HG02884 (cell line): Measurements from ENCODE around the gene RAB3B.
"Not testable (repeated sequence)": the region's sequence is repeated elsewhere in the genome, so short reads cannot be mapped to it uniquely, and the experiment has no call there.

Experiments
- ATAC-seq: cut with Tn5 transposase; IDR thresholded peaks from one replicate; pipeline ENCODE4 v1.9.1; 2021; ENCODE audit warnings: mild to moderate bottlenecking, moderate library complexity; ENCODE audit not compliant: unreplicated experiment

RAB3B gene

DNA sequence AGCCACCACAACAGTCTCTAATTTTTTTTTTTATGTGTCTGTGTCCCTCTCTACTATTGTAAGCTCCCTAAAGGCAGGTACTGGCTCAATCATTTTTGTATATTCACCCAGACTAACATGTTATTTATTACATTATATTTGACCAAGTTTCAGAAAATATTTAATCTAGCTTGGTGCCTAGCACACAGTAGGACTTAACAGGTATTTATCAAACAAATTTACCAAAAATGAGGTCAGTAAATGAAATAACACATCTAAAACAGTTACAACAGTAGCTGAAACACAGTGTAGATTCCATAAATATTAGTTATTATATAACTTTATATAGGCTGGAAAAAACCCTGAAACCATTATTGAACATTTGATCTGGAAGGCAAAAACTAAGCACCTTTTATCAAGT is 114.7 kb downstream of the RAB3B start:
- ATAC-seq: no peak

- no peak for ATAC-seq
Observed at GRCh38 chr1:51875291-51875772, 115.2 kb downstream of the RAB3B start.

DNA sequence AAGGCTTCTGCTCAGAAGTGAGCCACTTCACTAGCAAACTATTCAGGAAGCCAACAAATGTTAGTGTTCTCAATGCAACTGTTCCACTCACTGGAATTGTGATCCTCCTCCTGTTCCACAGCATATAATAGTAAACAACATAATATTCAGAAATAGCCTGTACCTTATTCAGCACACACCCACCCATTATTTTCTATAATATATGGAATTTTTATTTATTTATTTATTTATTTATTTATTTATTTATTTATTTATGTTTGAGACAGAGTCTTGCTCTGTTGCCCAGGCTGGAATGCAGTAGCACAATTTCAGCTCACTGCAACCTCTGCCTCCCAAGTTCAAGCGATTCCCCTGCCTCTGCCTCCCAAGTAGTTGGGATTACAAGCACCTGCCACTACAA is 117.2 kb downstream of the RAB3B start:
- not testable (repeated sequence) for ATAC-seq

GRCh38 chr1:51871351-51871975 is 119.0 kb downstream of the RAB3B start:
- no peak for ATAC-seq

- ATAC-seq: no peak
Observed at GRCh38 chr1:51870603-51871350, 119.7 kb downstream of the RAB3B start.

DNA sequence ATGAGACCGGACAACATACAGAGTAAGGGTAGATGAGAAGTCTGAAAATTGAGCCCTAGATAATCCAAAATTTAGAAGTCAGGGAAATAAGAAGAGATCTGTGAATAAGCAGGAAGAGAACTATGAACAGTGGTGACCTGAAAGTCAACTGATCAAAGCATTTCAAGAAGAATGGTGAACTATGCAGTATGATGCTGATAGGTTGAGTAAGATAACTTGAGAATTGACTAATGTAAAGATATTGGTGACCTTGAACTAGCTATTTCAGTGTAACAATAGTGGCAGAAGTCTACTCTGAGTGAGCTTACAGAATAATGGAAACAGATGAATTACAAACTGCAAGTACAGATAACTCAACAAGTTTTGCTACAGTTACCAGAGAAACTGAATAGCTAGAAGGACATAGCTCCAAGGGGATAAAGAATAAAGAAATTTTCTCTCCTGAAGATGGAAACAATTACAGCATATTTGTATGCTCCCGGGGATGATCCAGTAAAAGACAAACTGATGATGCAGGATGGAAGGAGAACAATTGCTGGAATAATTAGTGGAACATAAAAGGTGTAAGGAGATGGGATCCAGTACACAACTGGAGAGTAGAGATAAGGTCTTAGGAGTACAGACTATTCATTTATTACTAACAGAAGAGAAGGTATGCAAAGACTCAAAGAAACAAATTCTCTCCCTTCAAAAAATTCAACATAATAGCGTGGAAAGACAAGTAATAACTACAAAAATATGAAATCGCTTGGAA is 122.8 kb downstream of the RAB3B start:
- no peak for ATAC-seq

GRCh38 chr1:51863384-51863783 is 127.1 kb downstream of the RAB3B start:
- ATAC-seq: no peak

DNA sequence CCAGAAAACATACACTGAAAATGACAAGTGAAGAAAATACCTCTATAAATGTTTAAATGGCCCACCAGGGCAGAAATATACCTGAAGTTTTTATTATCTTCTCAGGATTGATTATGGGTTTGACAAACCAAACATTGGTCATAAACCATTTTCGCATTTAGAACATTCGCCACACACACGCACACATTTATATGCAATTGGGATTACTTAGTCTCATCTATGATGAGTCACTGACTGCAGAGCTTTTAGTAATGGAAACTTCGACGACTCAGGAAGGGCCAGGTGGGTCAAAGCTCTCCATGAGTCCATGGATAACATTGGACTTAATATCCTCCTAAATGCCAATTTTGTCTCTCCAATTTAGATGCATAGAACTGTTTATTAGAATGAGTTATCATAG is 128.8 kb downstream of the RAB3B start:
- no peak for ATAC-seq

- ATAC-seq: no peak
Observed at GRCh38 chr1:51859735-51860134, 130.8 kb downstream of the RAB3B start.

GRCh38 chr1:51859333-51859732 is 131.2 kb downstream of the RAB3B start:
- no peak for ATAC-seq

- no peak for ATAC-seq
Observed at GRCh38 chr1:51858892-51859291, 131.6 kb downstream of the RAB3B start.
